Fibroblast of lung (primary cell): ENCODE measurements around the gene POU5F2. TPM values are rescaled to one million over a fixed set of nuclear protein-coding genes. Genes with fewer than 3 reads are reported as not detected.

Experiments
- DNase-seq, 2 donors: peaks; one replicate each; pipeline versions ENCODE4 v3.0.0 to v3.0.0-alpha.2; 2010; ENCODE audit warnings: low read depth in 2 of 2
- H2AFZ ChIP-seq: 2 replicates; pipeline ENCODE4 v1.5.1; 2012; ENCODE audit warnings: low read length, control low read depth, inconsistent platforms
- H3K27ac ChIP-seq: 2 replicates; pipeline ENCODE4 v1.5.1; 2011; ENCODE audit warnings: low read length, control low read depth; ENCODE audit not compliant: insufficient read depth
- H3K27me3 ChIP-seq: 2 replicates; pipeline ENCODE4 v1.5.1; 2011; ENCODE audit warnings: mild to moderate bottlenecking, low read length; ENCODE audit not compliant: control insufficient read depth, insufficient read depth
- H3K36me3 ChIP-seq: 2 replicates; pipeline ENCODE4 v1.5.1; 2011; ENCODE audit warnings: low read length; ENCODE audit not compliant: control insufficient read depth, insufficient read depth
- H3K4me1 ChIP-seq: 2 replicates; pipeline ENCODE4 v1.5.1; 2011; ENCODE audit warnings: low read length; ENCODE audit not compliant: control insufficient read depth, insufficient read depth; ENCODE audit errors: extremely low read depth
- H3K4me2 ChIP-seq: 2 replicates; pipeline ENCODE4 v1.5.1; 2011; ENCODE audit warnings: low read length, control low read depth; ENCODE audit not compliant: insufficient read depth; ENCODE audit errors: extremely low read depth
- H3K4me3 ChIP-seq, 4 experiments: fragments of 200-600 bp in 1 of 4; sonication (generic) in 1 of 4; replicated peaks in 1 of 4; 2 replicates each; pipeline ENCODE4 v1.5.1; 2011 to 2016; ENCODE audit warnings: low read length in 4 of 4, low read depth in 3 of 4, mild to moderate bottlenecking in 3 of 4, control low read depth in 2 of 4, inconsistent platforms in 1 of 4, mixed read lengths in 1 of 4; ENCODE audit not compliant: insufficient read depth in 1 of 4; ENCODE audit errors: control extremely low read depth in 1 of 4
- H3K79me2 ChIP-seq: 2 replicates; pipeline ENCODE4 v1.5.1; 2012; ENCODE audit warnings: mild to moderate bottlenecking, low read length, inconsistent platforms; ENCODE audit not compliant: control insufficient read depth, insufficient read depth
- H3K9ac ChIP-seq: 2 replicates; pipeline ENCODE4 v1.5.1; 2011; ENCODE audit warnings: mild to moderate bottlenecking, low read length, control low read depth; ENCODE audit not compliant: insufficient read depth
- H3K9me3 ChIP-seq: 2 replicates; pipeline ENCODE4 v1.5.1; 2012; ENCODE audit warnings: low read depth, low read length; ENCODE audit not compliant: control insufficient read depth, insufficient read depth
- H4K20me1 ChIP-seq: 2 replicates; pipeline ENCODE4 v1.5.1; 2011; ENCODE audit warnings: low read length; ENCODE audit not compliant: control insufficient read depth, insufficient read depth; ENCODE audit errors: extremely low read depth
- CTCF ChIP-seq, 2 donors: IDR thresholded peaks in 1 of 2; conservative IDR thresholded peaks in 1 of 2; 1 replicate in 1 of 2; 2 replicates in 1 of 2; pipeline ENCODE4 v1.5.1; 2011 to 2012; ENCODE audit warnings: low read length in 2 of 2, control low read depth in 1 of 2, inconsistent platforms in 1 of 2, low read depth in 1 of 2, mild to moderate bottlenecking in 1 of 2
- EZH2 ChIP-seq: IDR thresholded peaks from 2 replicates; pipeline ENCODE4 v1.5.1; 2012; ENCODE audit warnings: low read length, control low read depth, mild to moderate bottlenecking; ENCODE audit errors: missing control alignments
- polyA plus RNA-seq, 2 donors: library from polyadenylated mRNA; depleted of rRNA in 1 of 2; stranded (reverse) in 1 of 2; unstranded in 1 of 2; fragments of >200 nt; gene quantifications; 2 replicates each; pipeline ENCODE4 v1.2.1, GENCODE V29; 2011 to 2012; ENCODE audit warnings: missing spikeins in 1 of 2
- total RNA-seq: library from RNA; depleted of rRNA; stranded (reverse); fragments of >200 nt; gene quantifications from 2 replicates; pipeline ENCODE4 v1.2.1, GENCODE V29; 2014

Gene POU5F2
- total and polyA plus RNA-seq, 2 donors (not counting 1 experiment from before 2014, with no cell fraction given): 0.01 to 0.66 TPM

- H4K20me1 ChIP-seq: no peaks in the 10 kb centered on the region
- no peaks in the 10 kb centered on the region for H3K79me2 ChIP-seq
- no peaks in the 10 kb centered on the region for H3K4me1 ChIP-seq
- DNase-seq: no peak
- no peak overlapping the region for H3K9ac ChIP-seq
- H2AFZ ChIP-seq: no peak overlapping the region
- no peaks in the 10 kb centered on the region for H3K36me3 ChIP-seq
- no peak for TF ChIP-seq EZH2
- no peak for TF ChIP-seq CTCF (conservative IDR thresholded peaks at IDR 0.05 in 1 of 2, IDR thresholded peaks at IDR 0.05 in 1 of 2; ENCODE audit: low read depth in 1 of 2, low read length in 2 of 2)
- no peak overlapping the region for H3K4me3 ChIP-seq
- no peak overlapping the region for H3K27ac ChIP-seq
- H3K9me3 ChIP-seq: no peaks in the 10 kb centered on the region
- no peaks in the 10 kb centered on the region for H3K27me3 ChIP-seq
- H3K4me2 ChIP-seq: no peak overlapping the region
Observed at GRCh38 chr5:93777620-93778019, 36.2 kb upstream of the POU5F2 start.

- Histone ChIP-seq H3K4me2 (no peak overlapping the region), H3K79me2 (no peaks in the 10 kb centered on the region), H3K9me3 (no peaks in the 10 kb centered on the region), H2AFZ (no peak overlapping the region), H3K4me1 (no peaks in the 10 kb centered on the region), H3K27ac (no peak overlapping the region), H3K9ac (no peak overlapping the region), H3K36me3 (no peaks in the 10 kb centered on the region), H3K4me3 (no peak overlapping the region), H3K27me3 (no peaks in the 10 kb centered on the region), H4K20me1 (no peaks in the 10 kb centered on the region)
- no peak for TF ChIP-seq EZH2
- no peak for TF ChIP-seq CTCF (conservative IDR thresholded peaks at IDR 0.05 in 1 of 2, IDR thresholded peaks at IDR 0.05 in 1 of 2; ENCODE audit: low read depth in 1 of 2, low read length in 2 of 2)
- DNase-seq: no peak
Observed at GRCh38 chr5:93756372-93756771, 15.0 kb upstream of the POU5F2 start.

GRCh38 chr5:93755716-93756115 is 14.3 kb upstream of the POU5F2 start:
- no peak overlapping the region for H3K27ac ChIP-seq
- H3K27me3 ChIP-seq: no peaks in the 10 kb centered on the region
- DNase-seq: no peak
- H4K20me1 ChIP-seq: no peaks in the 10 kb centered on the region
- H3K4me2 ChIP-seq: no peak overlapping the region
- H3K36me3 ChIP-seq: no peaks in the 10 kb centered on the region
- no peaks in the 10 kb centered on the region for H3K9me3 ChIP-seq
- no peak overlapping the region for H3K4me3 ChIP-seq
- H3K4me1 ChIP-seq: no peaks in the 10 kb centered on the region
- no peak overlapping the region for H3K9ac ChIP-seq
- TF ChIP-seq EZH2 (no peak), CTCF (conservative IDR thresholded peaks at IDR 0.05 in 1 of 2, IDR thresholded peaks at IDR 0.05 in 1 of 2; ENCODE audit: low read depth in 1 of 2, low read length in 2 of 2) (no peak)
- H3K79me2 ChIP-seq: no peaks in the 10 kb centered on the region
- no peak overlapping the region for H2AFZ ChIP-seq
